HepG2 (cell line): ENCODE results near the gene PROX2. TPM values are rescaled to one million over a fixed set of nuclear protein-coding genes. Genes with fewer than 3 reads are reported as not detected.

Experiments
- ATAC-seq: fragments of 200-7000 bp; cut with Tn5 transposase; 3 replicates; pipeline ENCODE4 v1.9.1; 2020; ENCODE audit warnings: mild to moderate bottlenecking, moderate library complexity
- BruUV-seq: library from RNA; stranded (reverse); fragments of 400-500 nt; replicated peaks from 2 replicates; lab custom pipeline; 2021; lab: Mats Ljungman, UMichigan
- CTCF ChIA-PET: fragments of 300-600 bp; formaldehyde crosslinking; extraction: SDS; loops from one replicate; lab custom pipeline; 2021; ENCODE audit warnings: low total read pairs, inconsistent platforms, low intra/inter-chr PET ratio; lab: Yijun Ruan, JAX
- POLR2A ChIA-PET: fragments of 350-600 bp; sonication (Branson Sonifier 250); formaldehyde crosslinking; loops from one replicate; lab custom pipeline; 2020; ENCODE audit warnings: antibody characterized with exemption, inconsistent platforms; lab: Yijun Ruan, JAX
- DNase-seq: peaks from one replicate; pipeline ENCODE4 v3.0.0-alpha.2; 2015; ENCODE audit warnings: low spot score
- FAIRE-seq: peaks from 3 replicates; lab custom pipeline; 2011; peaks lifted over from hg19 to GRCh38; lab: Jason Lieb, UNC
- H2AFZ ChIP-seq: one replicate; pipeline ENCODE4 v1.6.1; 2011; ENCODE audit warnings: low read length, inconsistent platforms
- H3K27ac ChIP-seq: fragments of 300-600 bp; 3 replicates; pipeline ENCODE4 v1.8.0; 2011; ENCODE audit warnings: mixed run types, mild to moderate bottlenecking, mixed read lengths, low read length, inconsistent platforms; ENCODE audit not compliant: insufficient read depth; ENCODE audit errors: extremely low read length
- H3K27me3 ChIP-seq, 2 experiments: fragments of 200-600 bp in 1 of 2; 2 replicates in 1 of 2; 3 replicates in 1 of 2; pipeline versions ENCODE4 v1.6.0 to v1.8.0; 2011; ENCODE audit warnings: low read length in 2 of 2, mild to moderate bottlenecking in 2 of 2, moderate library complexity in 2 of 2, inconsistent platforms in 1 of 2; ENCODE audit not compliant: insufficient read depth in 2 of 2, control insufficient read depth in 1 of 2
- H3K36me3 ChIP-seq, 2 experiments: fragments of 200-600 bp in 1 of 2; replicated peaks in 1 of 2; 2 replicates in 1 of 2; 3 replicates in 1 of 2; pipeline versions ENCODE4 v1.5.1 to v1.8.0; 2011; ENCODE audit warnings: low read length in 2 of 2, inconsistent platforms in 1 of 2; ENCODE audit not compliant: insufficient read depth in 2 of 2, control insufficient read depth in 1 of 2
- H3K4me1 ChIP-seq: 2 replicates; pipeline ENCODE4 v1.5.1; 2012; ENCODE audit warnings: low read length, inconsistent platforms; ENCODE audit not compliant: insufficient read depth
- H3K4me2 ChIP-seq: 2 replicates; pipeline ENCODE4 v1.6.0; 2011; ENCODE audit warnings: low read depth, low read length, inconsistent platforms
- H3K4me3 ChIP-seq, 3 experiments: fragments of 200-600 bp in 1 of 3; sonication (generic), shearing (Covaris generic) in 1 of 3; replicated peaks in 1 of 3; 2 replicates each; pipeline ENCODE4 v1.5.1; 2011 to 2016; ENCODE audit warnings: low read length in 3 of 3, inconsistent platforms in 2 of 3, low read depth in 2 of 3, mild to moderate bottlenecking in 2 of 3, control low read depth in 1 of 3, mixed read lengths in 1 of 3; ENCODE audit not compliant: insufficient read depth in 1 of 3
- H3K79me2 ChIP-seq: one replicate; pipeline ENCODE4 v1.6.1; 2011; ENCODE audit warnings: low read length, inconsistent platforms; ENCODE audit not compliant: insufficient read depth
- H3K9ac ChIP-seq: 2 replicates; pipeline ENCODE4 v1.6.0; 2011; ENCODE audit warnings: mild to moderate bottlenecking, low read depth, low read length, inconsistent platforms; ENCODE audit not compliant: insufficient read depth
- H3K9me3 ChIP-seq: 2 replicates; pipeline ENCODE4 v1.5.1; 2012; ENCODE audit warnings: mild to moderate bottlenecking, low read length
- H4K20me1 ChIP-seq: 2 replicates; pipeline ENCODE4 v1.6.0; 2011; ENCODE audit warnings: inconsistent platforms, mild to moderate bottlenecking, low read length, moderate library complexity; ENCODE audit not compliant: insufficient read depth
- ATF7 ChIP-seq, 2 experiments: fragments of 450-650 bp in 1 of 2; sonication (generic) in 1 of 2; formaldehyde crosslinking in 1 of 2; IDR thresholded peaks; 2 replicates each; pipeline versions ENCODE4 v1.4.0 to v1.6.1; 2016 to 2020; ENCODE audit warnings: antibody characterized with exemption in 1 of 2, mild to moderate bottlenecking in 1 of 2, missing genetic modification reagents in 1 of 2
- FOXM1 ChIP-seq: sonication (generic); formaldehyde crosslinking; IDR thresholded peaks from 2 replicates; pipeline ENCODE4 v1.5.0; 2020; ENCODE audit warnings: missing genetic modification reagents
- GABPA ChIP-seq, 2 experiments: IDR thresholded peaks; 2 replicates each; pipeline ENCODE4 v1.6.1; 2011 to 2016; ENCODE audit warnings: low read depth in 2 of 2, low read length in 1 of 2, missing biosample characterization in 1 of 2, missing genetic modification characterization in 1 of 2
- HNF4A ChIP-seq: sonication (generic); formaldehyde crosslinking; IDR thresholded peaks from 2 replicates; pipeline ENCODE4 v1.4.0; 2020; ENCODE audit warnings: missing genetic modification reagents
- KLF6 ChIP-seq: IDR thresholded peaks from 2 replicates; pipeline ENCODE4 v1.8.0; 2016; ENCODE audit warnings: missing biosample characterization, missing genetic modification reagents
- MEIS1 ChIP-seq: sonication (generic); formaldehyde crosslinking; IDR thresholded peaks from 2 replicates; pipeline ENCODE4 v1.9.0; 2021; ENCODE audit warnings: mild to moderate bottlenecking, missing genetic modification reagents, moderate library complexity, borderline replicate concordance
- NFE2 ChIP-seq: sonication (generic); formaldehyde crosslinking; IDR thresholded peaks from 2 replicates; pipeline ENCODE4 v1.4.0; 2020; ENCODE audit warnings: missing genetic modification reagents
- NFIB ChIP-seq: sonication (generic); formaldehyde crosslinking; IDR thresholded peaks from 2 replicates; pipeline ENCODE4 v1.9.0; 2021; ENCODE audit warnings: missing genetic modification reagents, mild to moderate bottlenecking, borderline replicate concordance
- NFYB ChIP-seq: sonication (generic); formaldehyde crosslinking; IDR thresholded peaks from 2 replicates; pipeline ENCODE4 v1.4.0; 2020; ENCODE audit warnings: missing genetic modification reagents
- POGZ ChIP-seq: sonication (generic); formaldehyde crosslinking; IDR thresholded peaks from 2 replicates; pipeline ENCODE4 v1.4.0; 2020; ENCODE audit warnings: mild to moderate bottlenecking, missing genetic modification reagents
- SP4 ChIP-seq: sonication (generic); formaldehyde crosslinking; IDR thresholded peaks from 2 replicates; pipeline ENCODE4 v1.8.1; 2023; ENCODE audit warnings: mild to moderate bottlenecking, missing genetic modification reagents
- ZBTB37 ChIP-seq: sonication (generic); formaldehyde crosslinking; IDR thresholded peaks from 2 replicates; pipeline ENCODE4 v1.4.0; 2020; ENCODE audit warnings: mild to moderate bottlenecking, missing genetic modification reagents
- ZBTB44 ChIP-seq: sonication (generic); formaldehyde crosslinking; IDR thresholded peaks from 2 replicates; pipeline ENCODE4 v1.4.0; 2020; ENCODE audit warnings: missing genetic modification reagents
- ZNF274 ChIP-seq: sonication (generic); formaldehyde crosslinking; IDR thresholded peaks from 2 replicates; pipeline ENCODE4 v1.5.1; 2020; ENCODE audit warnings: mild to moderate bottlenecking, missing genetic modification reagents
- ZNF326 ChIP-seq: sonication (generic); formaldehyde crosslinking; IDR thresholded peaks from 2 replicates; pipeline ENCODE4 v1.4.0; 2020; ENCODE audit warnings: missing genetic modification reagents, borderline replicate concordance
- ZNF572 ChIP-seq: sonication (generic); formaldehyde crosslinking; IDR thresholded peaks from 2 replicates; pipeline ENCODE4 v1.5.1; 2020; ENCODE audit warnings: mild to moderate bottlenecking, missing genetic modification reagents
- ZNF777 ChIP-seq: sonication (generic); formaldehyde crosslinking; IDR thresholded peaks from 2 replicates; pipeline ENCODE4 v1.4.0; 2020; ENCODE audit warnings: missing genetic modification reagents
- WGBS: methylation state at CpG from one replicate; pipeline ENCODE4 v1.1.6; 2017; ENCODE audit warnings: low lambda C conversion rate; 5-methylcytosine and 5-hydroxymethylcytosine counted together
- in situ Hi-C: cut with HindIII; loops from 2 replicates; pipeline ENCODE4 v1.10.0; 2017; ENCODE audit warnings: low pct_unique_long_range_greater_than_20kb; ENCODE audit not compliant: extremely low pct_ligation_motif_present
- intact Hi-C: fragments of 100-400 bp; cut with micrococcal nuclease; formaldehyde crosslinking; loops from one replicate; pipeline ENCODE4 v1.10.0; 2022; ENCODE audit not compliant: unreplicated experiment
- polyA plus RNA-seq, 8 experiments: library from polyadenylated mRNA; depleted of rRNA in 3 of 8; stranded (reverse) in 7 of 8; unstranded in 1 of 8; fragments of >200 nt; fragmentation: Illumina TruSeq in 4 of 8; extraction: Trizol in 4 of 8; gene quantifications; 2 replicates each; pipeline versions ENCODE4 v1.2.1 to v1.2.3, GENCODE V29; 2011 to 2016; ENCODE audit warnings: low read depth in 4 of 8, missing spikeins in 1 of 8, mixed read lengths in 1 of 8; ENCODE audit not compliant: insufficient read depth in 1 of 8
- total RNA-seq, 5 experiments: library from RNA; depleted of rRNA; stranded (reverse); fragments of >200 nt; fragmentation: Illumina TruSeq; extraction: Trizol; gene quantifications; 2 replicates each; pipeline ENCODE4 v1.2.3, GENCODE V29; 2016; ENCODE audit warnings: low read depth in 1 of 5
- TF ChIP-seq, protein P1 (sequence below): sonication (generic); formaldehyde crosslinking; IDR thresholded peaks from 2 replicates; pipeline ENCODE4 v1.5.1; 2020; ENCODE audit warnings: mild to moderate bottlenecking, missing genetic modification reagents, moderate library complexity
- TF ChIP-seq, protein P2 (sequence below): sonication (generic); formaldehyde crosslinking; IDR thresholded peaks from 2 replicates; pipeline ENCODE4 v1.8.0; 2022; ENCODE audit warnings: missing genetic modification reagents, mild to moderate bottlenecking, borderline replicate concordance

The PROX2 gene
- total and polyA plus RNA-seq, 2 of the 13 experiments (the other 11 are each of a cell fraction or from before 2014, with no cell fraction given): not detected

DNA sequence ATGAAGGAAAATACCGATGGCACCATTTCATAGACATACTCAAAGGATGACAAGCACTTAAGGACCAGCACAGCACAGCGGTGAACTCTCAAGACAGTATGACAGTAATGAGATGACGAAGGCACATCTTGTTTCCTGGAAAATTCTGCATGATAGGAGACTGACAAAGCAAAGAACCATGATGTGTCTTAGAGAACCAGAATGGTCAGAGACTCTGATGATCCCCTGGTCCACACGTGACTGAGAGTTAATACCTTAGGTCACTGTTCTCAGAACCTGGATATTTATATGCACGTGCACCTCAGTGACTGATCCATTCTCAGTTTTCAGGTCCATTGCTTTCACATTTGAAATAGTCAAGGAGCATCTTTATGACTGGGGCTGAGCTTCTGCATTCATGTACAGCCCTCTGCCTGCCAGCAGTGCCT is 35.3 kb downstream of the PROX2 start:
- no peaks in the 10 kb centered on the region for H3K9me3 ChIP-seq
- in situ Hi-C loops: no loop called here
- CTCF ChIA-PET: no interaction called here
- H2AFZ ChIP-seq: no peak overlapping the region
- DNase-seq (no peak), ATAC-seq (no peak), FAIRE-seq (no peak)
- no peak overlapping the region for H3K4me3 ChIP-seq
- no peak overlapping the region for H3K9ac ChIP-seq
- BruUV-seq: no TSS peak
- peaks cover 6% of the 10 kb centered on the region for H3K4me1 ChIP-seq
- 92% methylated on average over 5 of the region's 5 CpGs for WGBS
- H3K27me3 ChIP-seq: no peaks in the 10 kb centered on the region
- no peaks in the 10 kb centered on the region for H4K20me1 ChIP-seq
- intact Hi-C loops: no loop called here
- POLR2A ChIA-PET: no interaction called here
- H3K79me2 ChIP-seq: no peaks in the 10 kb centered on the region
- no peak overlapping the region for H3K4me2 ChIP-seq
- peaks cover 1 to 11% of the 10 kb centered on the region in 2 experiments; a peak in 2 of 5 replicates for H3K36me3 ChIP-seq
- no peak for TF ChIP-seq NFYB
- TF ChIP-seq ZNF777 (CRISPR knock-in tag): no peak
- TF ChIP-seq ZNF326: no peak
- no peak for TF ChIP-seq POGZ (CRISPR knock-in tag)
- TF ChIP-seq ZBTB37 (CRISPR knock-in tag): no peak
- no peak for TF ChIP-seq HNF4A
- no peak for TF ChIP-seq NFE2 (CRISPR knock-in tag)
- no peak for TF ChIP-seq ZNF572
- no peak for TF ChIP-seq KLF6 (CRISPR knock-in tag)
- no peak for TF ChIP-seq GABPA (IDR thresholded peaks at IDR 0.05; ENCODE audit: low read depth, low read length)
- no peak for TF ChIP-seq GABPA (CRISPR knock-in tag; IDR thresholded peaks at IDR 0.05; ENCODE audit: low read depth)
- no peak for TF ChIP-seq ATF7 (IDR thresholded peaks at IDR 0.05)
- TF ChIP-seq ATF7 (CRISPR knock-in tag; IDR thresholded peaks at IDR 0.05): no peak
- no peak for TF ChIP-seq ZBTB44 (CRISPR knock-in tag)
- TF ChIP-seq ZNF274 (CRISPR knock-in tag): no peak
- TF ChIP-seq, protein P1, sequence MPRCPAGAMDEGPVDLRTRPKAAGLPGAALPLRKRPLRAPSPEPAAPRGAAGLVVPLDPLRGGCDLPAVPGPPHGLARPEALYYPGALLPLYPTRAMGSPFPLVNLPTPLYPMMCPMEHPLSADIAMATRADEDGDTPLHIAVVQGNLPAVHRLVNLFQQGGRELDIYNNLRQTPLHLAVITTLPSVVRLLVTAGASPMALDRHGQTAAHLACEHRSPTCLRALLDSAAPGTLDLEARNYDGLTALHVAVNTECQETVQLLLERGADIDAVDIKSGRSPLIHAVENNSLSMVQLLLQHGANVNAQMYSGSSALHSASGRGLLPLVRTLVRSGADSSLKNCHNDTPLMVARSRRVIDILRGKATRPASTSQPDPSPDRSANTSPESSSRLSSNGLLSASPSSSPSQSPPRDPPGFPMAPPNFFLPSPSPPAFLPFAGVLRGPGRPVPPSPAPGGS (CRISPR knock-in tag): no peak
- no peak for TF ChIP-seq SP4 (CRISPR knock-in tag)
- no peak for TF ChIP-seq NFIB (CRISPR knock-in tag)
- TF ChIP-seq FOXM1 (CRISPR knock-in tag): no peak
- no peak for TF ChIP-seq MEIS1 (CRISPR knock-in tag)
- TF ChIP-seq, protein P2, sequence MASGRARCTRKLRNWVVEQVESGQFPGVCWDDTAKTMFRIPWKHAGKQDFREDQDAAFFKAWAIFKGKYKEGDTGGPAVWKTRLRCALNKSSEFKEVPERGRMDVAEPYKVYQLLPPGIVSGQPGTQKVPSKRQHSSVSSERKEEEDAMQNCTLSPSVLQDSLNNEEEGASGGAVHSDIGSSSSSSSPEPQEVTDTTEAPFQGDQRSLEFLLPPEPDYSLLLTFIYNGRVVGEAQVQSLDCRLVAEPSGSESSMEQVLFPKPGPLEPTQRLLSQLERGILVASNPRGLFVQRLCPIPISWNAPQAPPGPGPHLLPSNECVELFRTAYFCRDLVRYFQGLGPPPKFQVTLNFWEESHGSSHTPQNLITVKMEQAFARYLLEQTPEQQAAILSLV (CRISPR knock-in tag): no peak
- H3K27ac ChIP-seq: no peak overlapping the region
